PC-9 (cell line): Measurements from ENCODE around the gene USHBP1. TPM values are rescaled to one million over a fixed set of nuclear protein-coding genes. Genes with fewer than 3 reads are reported as not detected.

Experiments used
- Bru-seq: library from RNA; stranded (reverse); fragments of 400-500 nt; gene quantifications from one replicate; lab custom pipeline; 2021; lab: Mats Ljungman, UMichigan
- BruChase-seq, 2 experiments: library from RNA; stranded (reverse); fragments of 400-500 nt; gene quantifications; one replicate each; lab custom pipeline; 2021; lab: Mats Ljungman, UMichigan
- BruUV-seq: library from RNA; stranded (reverse); fragments of 400-500 nt; replicated peaks from 2 replicates; lab custom pipeline; 2021; lab: Mats Ljungman, UMichigan
- CTCF ChIA-PET: fragments of 300-600 bp; sonication (Branson Sonifier 250); formaldehyde crosslinking; loops from one replicate; lab custom pipeline; 2022; ENCODE audit warnings: antibody characterized with exemption; lab: Charles Lee
- POLR2A ChIA-PET: fragments of 300-600 bp; sonication (Branson Sonifier 250); formaldehyde crosslinking; loops from one replicate; lab custom pipeline; 2022; ENCODE audit warnings: antibody characterized with exemption; ENCODE audit not compliant: unreplicated experiment; lab: Charles Lee
- DNase-seq, 2 experiments: peaks; one replicate each; pipeline versions ENCODE4 v3.0.0 to v3.0.0-alpha.2; 2015 to 2022; ENCODE audit warnings: mixed read lengths in 1 of 2
- H2AFZ ChIP-seq: fragments of 200-600 bp; sonication (generic); 2 replicates; pipeline ENCODE4 v1.8.1; 2017; ENCODE audit warnings: antibody characterized with exemption
- H3F3A ChIP-seq: fragments of 200-600 bp; sonication (generic); 2 replicates; pipeline ENCODE4 v1.8.1; 2017; ENCODE audit warnings: antibody characterized with exemption, mild to moderate bottlenecking, low read depth; ENCODE audit not compliant: insufficient read depth
- H3K27ac ChIP-seq: fragments of 200-600 bp; sonication (generic); 2 replicates; pipeline ENCODE4 v1.6.1; 2016; ENCODE audit warnings: mixed run types
- H3K27me3 ChIP-seq: fragments of 200-600 bp; sonication (generic); 2 replicates; pipeline ENCODE4 v1.6.1; 2016; ENCODE audit warnings: low read depth, mixed run types; ENCODE audit not compliant: insufficient read depth
- H3K36me3 ChIP-seq: fragments of 200-600 bp; sonication (generic); 2 replicates; pipeline ENCODE4 v1.6.1; 2016; ENCODE audit warnings: low read depth, mixed run types
- H3K4me1 ChIP-seq: fragments of 200-600 bp; sonication (generic); replicated peaks from 2 replicates; pipeline ENCODE4 v1.6.1; 2016; ENCODE audit warnings: mixed run types; ENCODE audit not compliant: insufficient read depth
- H3K4me2 ChIP-seq: fragments of 200-600 bp; sonication (generic); 2 replicates; pipeline ENCODE4 v1.6.1; 2017; ENCODE audit warnings: mixed run types
- H3K4me3 ChIP-seq: fragments of 200-600 bp; sonication (generic); 2 replicates; pipeline ENCODE4 v1.6.1; 2016; ENCODE audit warnings: mixed run types
- H3K79me2 ChIP-seq: fragments of 200-600 bp; sonication (generic); 2 replicates; pipeline ENCODE4 v1.6.1; 2017; ENCODE audit warnings: low read depth, mixed run types
- H3K9me2 ChIP-seq: fragments of 200-600 bp; sonication (generic); 2 replicates; pipeline ENCODE4 v1.8.1; 2017; ENCODE audit warnings: mild to moderate bottlenecking; ENCODE audit not compliant: insufficient read depth
- H3K9me3 ChIP-seq: fragments of 200-600 bp; sonication (generic); 2 replicates; pipeline ENCODE4 v1.8.1; 2016; ENCODE audit warnings: low read depth; ENCODE audit not compliant: insufficient read depth
- H4K20me1 ChIP-seq: fragments of 200-600 bp; sonication (generic); 2 replicates; pipeline ENCODE4 v1.8.1; 2017; ENCODE audit not compliant: insufficient read depth
- CTCF ChIP-seq: fragments of 200-600 bp; sonication (generic); conservative IDR thresholded peaks from 2 replicates; pipeline ENCODE4 v1.6.1; 2017; ENCODE audit warnings: mixed run types, antibody characterized with exemption, mild to moderate bottlenecking, moderate library complexity
- EZH2 ChIP-seq: fragments of 200-600 bp; sonication (generic); IDR thresholded peaks from 2 replicates; pipeline ENCODE4 v1.8.0; 2017; ENCODE audit warnings: antibody characterized with exemption, low read depth
- intact Hi-C: fragments of 100-400 bp; cut with micrococcal nuclease; formaldehyde crosslinking; loops from one replicate; pipeline ENCODE4 v1.10.0; 2022; ENCODE audit not compliant: unreplicated experiment
- long read RNA-seq: library from polyadenylated mRNA; stranded (forward); transcript quantifications from one replicate; pipeline ENCODE4 v2.0.0, GENCODE V29; 2022
- total RNA-seq: library from RNA; stranded (reverse); gene quantifications from 2 replicates; pipeline ENCODE4 v1.2.3, GENCODE V29; 2021

The USHBP1 gene
- not detected in 2 replicates for total RNA-seq
- Bru-seq, nascent RNA = percentile 12 among the genes with signal in this experiment
- not detected for BruChase-seq, experiment 1, labeled RNA remaining after a 2-hour chase
- percentile 13 among the genes with signal in this experiment for BruChase-seq, experiment 2, labeled RNA remaining after a 6-hour chase
- long read RNA-seq, partial matches to known transcripts = 0 of 5 reads
- long read RNA-seq, other reads (novel, unspliced or antisense) = 5 of 5 reads

- no peak within 1 kb of the TSS for H3K4me3 ChIP-seq
- H2AFZ ChIP-seq = no peak within 1 kb of the TSS
- H3K4me1 ChIP-seq = peaks cover 28% of the 10 kb centered on the region
- H3K27me3 ChIP-seq = no peaks in the 10 kb centered on the region
- intact Hi-C loops = loop anchor here (5.0 kb wide), 1 partner anchor 37 kb away; the partner anchor contains the start of gene OCEL1
- BruUV-seq = no TSS peak
- H3K79me2 ChIP-seq = peaks cover 17% of the 10 kb centered on the region
- ChIA-PET CTCF (interaction anchor here (1.0 kb wide), 1 partner anchor 22 kb away, joined by 9 read pairs; no protein-coding TSS in a partner anchor), POLR2A (interaction anchor here (0.6 kb wide), 1 partner anchor 9 kb away, joined by 3 read pairs; no protein-coding TSS in a partner anchor)
- peak within 1 kb of the TSS; percentile 34; the same call in 1 of the 2 replicates for H3K4me2 ChIP-seq
- no peaks in the 10 kb centered on the region for H3K9me2 ChIP-seq
- peak in 1 of 2 experiments; percentile 34 for DNase-seq
- no peaks in the 10 kb centered on the region for H3K9me3 ChIP-seq
- H3F3A ChIP-seq = peaks cover 32% of the 10 kb centered on the region
- H4K20me1 ChIP-seq = no peaks in the 10 kb centered on the region
- H3K36me3 ChIP-seq = 0 out of 2 replicates have a peak, but pooled peaks cover 3% of the 10 kb centered on the region
- no peak for TF ChIP-seq CTCF
- no peak for TF ChIP-seq EZH2
- H3K27ac ChIP-seq = peak within 1 kb of the TSS; percentile 70
These were observed at the start of gene USHBP1 for GRCh38 chr19:17264641-17264979. Gene USHBP1 (minus strand): TSS chr19:17264745. CDS start chr19:17264299, 446 bp downstream.

- POLR2A ChIA-PET = no interaction called here
- TF ChIP-seq CTCF (no peak), EZH2 (no peak)
- H3K27me3 ChIP-seq = no peaks in the 10 kb centered on the region
- DNase-seq = no peak
- no TSS peak for BruUV-seq
- H3K27ac ChIP-seq = no peak overlapping the region
- intact Hi-C loops = no loop called here
- H3K36me3 ChIP-seq = peaks cover 33% of the 10 kb centered on the region
- no peaks in the 10 kb centered on the region for H3K9me2 ChIP-seq
- H3F3A ChIP-seq = peaks cover 55% of the 10 kb centered on the region
- H3K4me3 ChIP-seq = no peak overlapping the region
- CTCF ChIA-PET = no interaction called here
- peaks cover 71% of the 10 kb centered on the region for H3K79me2 ChIP-seq
- H3K4me1 ChIP-seq = peaks cover 43% of the 10 kb centered on the region
- H2AFZ ChIP-seq = no peak overlapping the region
- H4K20me1 ChIP-seq = peaks cover 12% of the 10 kb centered on the region
- no peaks in the 10 kb centered on the region for H3K9me3 ChIP-seq
- H3K4me2 ChIP-seq = no peak overlapping the region
These were observed 49.6 kb upstream of the USHBP1 start for GRCh38 chr19:17314007-17314593.

GRCh38 chr19:17312189-17313113 is 47.9 kb upstream of the USHBP1 start:
- Histone ChIP-seq H4K20me1 (peaks cover 12% of the 10 kb centered on the region), H3F3A (peaks cover 56% of the 10 kb centered on the region), H3K79me2 (peaks cover 61% of the 10 kb centered on the region), H2AFZ (no peak overlapping the region), H3K27ac (peak overlapping the region; percentile 65), H3K9me2 (no peaks in the 10 kb centered on the region), H3K4me1 (peaks cover 37% of the 10 kb centered on the region), H3K4me3 (peak overlapping the region; percentile 46), H3K36me3 (peaks cover 26% of the 10 kb centered on the region), H3K9me3 (no peaks in the 10 kb centered on the region), H3K27me3 (no peaks in the 10 kb centered on the region), H3K4me2 (peak overlapping the region; percentile 85)
- no TSS peak for BruUV-seq
- POLR2A ChIA-PET = interaction anchor here (0.6 to 0.8 kb wide), 3 partner anchors 76 to 548 kb away, joined by 4 to 9 read pairs (median 4); no protein-coding TSS in a partner anchor
- CTCF ChIA-PET = interaction anchor here (0.6 to 1.7 kb wide), 2 partner anchors 20 to 54 kb away, joined by 3 to 8 read pairs; no protein-coding TSS in a partner anchor
- TF ChIP-seq CTCF = no peak
- TF ChIP-seq EZH2 = no peak
- no peak for DNase-seq
- intact Hi-C loops = no loop called here
